Measurements from ENCODE around the gene TIGD4.

DNA sequence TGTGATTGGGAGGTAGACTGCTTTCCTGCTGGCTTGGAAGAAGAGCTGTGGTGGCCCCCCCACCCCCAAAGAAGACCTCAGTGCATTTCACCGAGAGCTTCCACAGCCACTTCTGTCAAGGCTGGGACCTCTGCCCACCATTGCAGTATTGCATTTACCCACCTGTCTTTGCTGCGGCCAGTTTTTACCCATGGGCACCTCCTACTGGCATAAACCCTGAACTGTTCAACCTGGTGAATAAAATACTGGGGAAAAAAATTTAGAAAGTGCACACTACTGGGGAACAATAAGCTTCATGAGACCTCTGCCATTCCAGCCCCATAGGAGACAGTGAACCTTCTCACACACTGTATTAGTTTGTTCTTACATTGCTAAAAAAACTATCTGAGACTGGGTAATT lies 40.5 kb upstream of the TIGD4 start:
- TF ChIP-seq CTCF (IDR thresholded peaks at IDR 0.05) (no peak), POLR2A (IDR thresholded peaks at IDR 0.05) (no peak)
